Rectal smooth muscle tissue (tissue), 1 donor: Measurements from ENCODE around the gene EPB41L2.

Experiments
- H3K27ac ChIP-seq: one replicate; pipeline ENCODE4 v1.7.0; 2013; ENCODE audit warnings: low read depth, low read length, inconsistent platforms
- H3K27me3 ChIP-seq: one replicate; pipeline ENCODE4 v1.7.0; 2013; ENCODE audit warnings: low read length; ENCODE audit not compliant: control insufficient read depth, insufficient read depth
- H3K36me3 ChIP-seq: one replicate; pipeline ENCODE4 v1.7.0; 2013; ENCODE audit warnings: low read length; ENCODE audit not compliant: control insufficient read depth, insufficient read depth
- H3K4me1 ChIP-seq: one replicate; pipeline ENCODE4 v1.7.0; 2013; ENCODE audit warnings: low read length; ENCODE audit not compliant: control insufficient read depth, insufficient read depth
- H3K4me3 ChIP-seq: one replicate; pipeline ENCODE4 v1.7.0; 2013; ENCODE audit warnings: low read length
- H3K9ac ChIP-seq: one replicate; pipeline ENCODE4 v1.7.0; 2013; ENCODE audit warnings: low read length

Gene EPB41L2

GRCh38 chr6:131041814-131042213 lies 21.2 kb downstream of the EPB41L2 start:
- H3K27ac ChIP-seq, result no peak overlapping the region
- no peak overlapping the region for H3K4me3 ChIP-seq
- no peak overlapping the region for H3K9ac ChIP-seq
- H3K36me3 ChIP-seq, result no peaks in the 10 kb centered on the region
- no peaks in the 10 kb centered on the region for H3K27me3 ChIP-seq
- peaks cover 2% of the 10 kb centered on the region for H3K4me1 ChIP-seq

- no peak overlapping the region for H3K4me3 ChIP-seq
- no peak overlapping the region for H3K9ac ChIP-seq
- no peaks in the 10 kb centered on the region for H3K36me3 ChIP-seq
- H3K27ac ChIP-seq, result no peak overlapping the region
- no peaks in the 10 kb centered on the region for H3K27me3 ChIP-seq
- peaks cover 2% of the 10 kb centered on the region for H3K4me1 ChIP-seq
Measured at GRCh38 chr6:131040866-131041265, 22.2 kb downstream of the EPB41L2 start.

GRCh38 chr6:131039345-131039680 lies 23.7 kb downstream of the EPB41L2 start:
- Histone ChIP-seq H3K9ac (no peak overlapping the region), H3K36me3 (no peaks in the 10 kb centered on the region), H3K27me3 (no peaks in the 10 kb centered on the region), H3K4me1 (peaks cover 2% of the 10 kb centered on the region), H3K4me3 (no peak overlapping the region), H3K27ac (no peak overlapping the region)

GRCh38 chr6:131038597-131039344 lies 24.3 kb downstream of the EPB41L2 start:
- Histone ChIP-seq H3K27ac (no peak overlapping the region), H3K4me3 (no peak overlapping the region), H3K9ac (no peak overlapping the region), H3K27me3 (no peaks in the 10 kb centered on the region), H3K4me1 (peaks cover 2% of the 10 kb centered on the region), H3K36me3 (no peaks in the 10 kb centered on the region)

- Histone ChIP-seq H3K27me3 (no peaks in the 10 kb centered on the region), H3K4me3 (no peak overlapping the region), H3K4me1 (peaks cover 2% of the 10 kb centered on the region), H3K27ac (no peak overlapping the region), H3K9ac (no peak overlapping the region), H3K36me3 (no peaks in the 10 kb centered on the region)
Measured at GRCh38 chr6:131037194-131037897, 25.7 kb downstream of the EPB41L2 start.

GRCh38 chr6:131036601-131037000 lies 26.4 kb downstream of the EPB41L2 start:
- Histone ChIP-seq H3K4me3 (no peak overlapping the region), H3K27ac (no peak overlapping the region), H3K4me1 (peaks cover 2% of the 10 kb centered on the region), H3K36me3 (no peaks in the 10 kb centered on the region), H3K27me3 (no peaks in the 10 kb centered on the region), H3K9ac (no peak overlapping the region)

- H3K36me3 ChIP-seq, result no peaks in the 10 kb centered on the region
- no peaks in the 10 kb centered on the region for H3K27me3 ChIP-seq
- no peak overlapping the region for H3K27ac ChIP-seq
- peaks cover 2% of the 10 kb centered on the region for H3K4me1 ChIP-seq
- no peak overlapping the region for H3K9ac ChIP-seq
- no peak overlapping the region for H3K4me3 ChIP-seq
Measured at GRCh38 chr6:131036143-131036542, 26.9 kb downstream of the EPB41L2 start.

- no peak overlapping the region for H3K4me3 ChIP-seq
- H3K9ac ChIP-seq, result no peak overlapping the region
- H3K4me1 ChIP-seq, result peaks cover 2% of the 10 kb centered on the region
- no peaks in the 10 kb centered on the region for H3K27me3 ChIP-seq
- no peaks in the 10 kb centered on the region for H3K36me3 ChIP-seq
- no peak overlapping the region for H3K27ac ChIP-seq
Measured at GRCh38 chr6:131035582-131035981, 27.5 kb downstream of the EPB41L2 start.

GRCh38 chr6:131033631-131034030 lies 29.4 kb downstream of the EPB41L2 start:
- Histone ChIP-seq H3K27me3 (no peaks in the 10 kb centered on the region), H3K9ac (no peak overlapping the region), H3K36me3 (no peaks in the 10 kb centered on the region), H3K27ac (no peak overlapping the region), H3K4me3 (no peak overlapping the region), H3K4me1 (peaks cover 5% of the 10 kb centered on the region)

GRCh38 chr6:131029626-131030297 lies 33.3 kb downstream of the EPB41L2 start:
- Histone ChIP-seq H3K4me1 (peaks cover 5% of the 10 kb centered on the region), H3K27ac (no peak overlapping the region), H3K4me3 (no peak overlapping the region)

GRCh38 chr6:131027326-131027725 lies 35.7 kb downstream of the EPB41L2 start:
- Histone ChIP-seq H3K27ac (no peak overlapping the region), H3K4me1 (peaks cover 5% of the 10 kb centered on the region), H3K4me3 (no peak overlapping the region), H3K36me3 (no peaks in the 10 kb centered on the region), H3K27me3 (no peaks in the 10 kb centered on the region), H3K9ac (no peak overlapping the region)

More at GRCh38 chr6:131029626-131030297, 33.3 kb downstream of the EPB41L2 start:
- no peaks in the 10 kb centered on the region for H3K27me3 ChIP-seq
- no peak overlapping the region for H3K9ac ChIP-seq
- H3K36me3 ChIP-seq, result no peaks in the 10 kb centered on the region

GRCh38 chr6:131026243-131026642 lies 36.8 kb downstream of the EPB41L2 start:
- no peak overlapping the region for H3K9ac ChIP-seq
- no peaks in the 10 kb centered on the region for H3K27me3 ChIP-seq
- no peaks in the 10 kb centered on the region for H3K36me3 ChIP-seq

More at GRCh38 chr6:131026243-131026642, 36.8 kb downstream of the EPB41L2 start:
- H3K27ac ChIP-seq, result no peak overlapping the region
- H3K4me1 ChIP-seq, result peaks cover 5% of the 10 kb centered on the region
- no peak overlapping the region for H3K4me3 ChIP-seq
